Activated CD4-positive, CD25-positive, alpha-beta regulatory T cell (primary cell): ENCODE results near the gene MYD88.

Experiments
- DNase-seq, 4 experiments: peaks; one replicate each; lab custom pipeline; 2025; lab: John Stamatoyannopoulos, UW

The MYD88 gene

GRCh38 chr3:38138349-38139190 lies at the start of gene MYD88:
Gene MYD88, plus strand, starts transcription at chr3:38138661. Its CDS starts 40 bp downstream, at chr3:38138701.
- DNase-seq: peak; percentile 58 to 79 (median 72)

GRCh38 chr3:38089163-38089562 lies 49.3 kb upstream of the MYD88 start:
- no peak for DNase-seq

- no peak for DNase-seq
These were observed 48.0 kb upstream of the MYD88 start for GRCh38 chr3:38090453-38090852.

- DNase-seq: no peak
These were observed 43.5 kb upstream of the MYD88 start for GRCh38 chr3:38094999-38095398.

GRCh38 chr3:38095669-38096483 lies 42.6 kb upstream of the MYD88 start:
- DNase-seq: no peak

GRCh38 chr3:38097446-38098375 lies 40.8 kb upstream of the MYD88 start:
- DNase-seq: no peak

GRCh38 chr3:38098376-38098723 lies 40.1 kb upstream of the MYD88 start:
- DNase-seq: no peak

DNA sequence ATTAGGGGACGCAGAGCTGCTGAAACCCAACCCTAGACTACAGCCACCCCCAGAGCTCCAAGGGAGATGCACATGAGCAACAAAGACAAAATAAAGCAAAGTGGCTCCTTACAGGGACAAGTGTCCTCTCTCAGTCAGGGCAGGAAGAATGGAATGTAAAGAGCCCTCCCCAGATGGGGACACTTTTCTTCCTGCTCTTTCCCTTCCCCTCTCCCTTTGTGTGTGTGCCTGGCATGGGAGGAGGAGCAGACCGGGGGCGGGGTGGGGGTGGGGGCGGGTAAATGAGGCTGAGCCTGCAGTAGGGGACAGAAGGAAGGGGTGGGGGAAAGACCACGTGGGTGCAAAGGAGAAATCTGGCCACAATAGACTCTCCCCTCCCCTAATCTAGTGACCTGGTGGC lies 38.9 kb upstream of the MYD88 start:
- no peak for DNase-seq

GRCh38 chr3:38100498-38100897 lies 38.0 kb upstream of the MYD88 start:
- DNase-seq: no peak

- no peak for DNase-seq
These were observed 36.5 kb upstream of the MYD88 start for GRCh38 chr3:38101811-38102443.

- DNase-seq: no peak
These were observed 36.0 kb upstream of the MYD88 start for GRCh38 chr3:38102444-38102814.

DNA sequence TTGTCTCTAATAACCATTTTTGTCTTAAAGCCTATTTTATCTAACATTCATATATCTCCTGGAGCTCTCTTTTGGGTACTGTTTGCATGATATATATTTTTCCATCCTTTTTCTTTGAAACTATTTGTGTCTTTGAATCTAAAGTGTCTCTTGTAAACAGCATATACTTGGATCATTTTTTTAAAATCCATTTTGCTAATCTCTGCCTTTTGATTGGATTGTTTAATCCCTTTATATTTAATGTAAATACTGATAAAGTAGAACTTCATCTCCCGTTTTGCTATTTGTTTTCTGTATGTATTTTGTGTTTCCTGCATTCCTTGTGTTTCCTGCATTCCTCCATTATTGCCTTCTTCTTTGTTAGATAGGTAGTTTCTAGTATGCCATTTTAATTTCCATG lies 32.9 kb upstream of the MYD88 start:
- no peak for DNase-seq

- no peak for DNase-seq
These were observed 30.4 kb upstream of the MYD88 start for GRCh38 chr3:38107911-38108648.

- DNase-seq: no peak
These were observed 29.5 kb upstream of the MYD88 start for GRCh38 chr3:38108649-38109579.

DNA sequence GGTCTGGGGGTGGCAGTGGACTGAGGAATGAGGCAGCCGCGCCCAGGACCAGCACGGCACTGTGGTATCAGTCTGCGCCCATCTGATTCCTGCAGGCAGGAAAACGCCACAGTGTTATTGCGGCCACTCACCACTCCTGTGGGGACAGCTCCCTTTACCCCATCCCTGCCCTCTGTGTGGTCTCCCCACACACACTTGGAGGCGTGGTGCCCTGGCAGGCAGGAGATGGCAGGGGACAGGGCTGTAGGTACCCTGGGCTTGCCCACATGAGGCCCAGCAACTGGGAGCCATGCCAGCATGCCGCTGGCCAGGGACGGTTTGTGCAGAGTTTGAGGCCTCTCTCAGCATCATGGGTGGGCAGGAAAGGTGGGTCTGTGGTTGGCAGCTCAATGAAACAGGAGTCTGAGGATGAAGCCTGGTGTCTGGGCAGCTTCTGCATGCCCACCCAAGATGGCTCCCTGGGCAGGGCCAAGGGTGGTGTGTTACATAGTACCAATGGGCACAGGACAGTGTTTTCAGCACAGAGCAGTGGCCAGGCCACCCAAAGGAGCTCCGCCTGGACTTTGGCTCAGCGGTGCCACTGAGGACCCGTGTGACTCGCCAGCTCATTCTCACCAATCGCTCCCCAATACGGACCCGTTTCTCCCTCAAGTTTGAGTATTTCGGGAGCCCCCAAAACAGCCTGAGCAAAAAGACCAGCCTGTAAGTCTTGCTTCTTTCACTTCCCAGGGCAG lies 28.7 kb upstream of the MYD88 start:
- no peak for DNase-seq

- DNase-seq: no peak
These were observed 28.0 kb upstream of the MYD88 start for GRCh38 chr3:38110314-38111050.

DNA sequence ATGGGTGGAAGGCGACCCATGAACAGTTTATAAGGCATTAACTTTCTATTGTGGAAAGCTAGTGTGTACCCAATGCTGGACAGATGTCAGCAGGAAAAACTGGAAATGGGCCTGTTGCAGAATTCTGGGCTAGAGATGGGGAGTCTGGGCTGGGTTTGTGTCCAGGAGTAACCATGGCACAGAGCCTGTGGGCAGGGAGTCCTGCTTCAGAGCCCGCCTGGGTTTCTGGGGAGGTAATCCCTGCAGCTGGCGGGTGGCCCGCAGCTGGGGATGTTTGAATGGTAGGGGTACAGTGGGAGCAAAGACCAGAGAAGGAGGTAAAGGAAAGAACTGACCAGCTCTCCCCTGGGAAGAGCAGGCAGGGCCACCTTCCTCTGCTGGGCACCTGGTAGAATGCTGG lies 27.3 kb upstream of the MYD88 start:
- DNase-seq: no peak

DNA sequence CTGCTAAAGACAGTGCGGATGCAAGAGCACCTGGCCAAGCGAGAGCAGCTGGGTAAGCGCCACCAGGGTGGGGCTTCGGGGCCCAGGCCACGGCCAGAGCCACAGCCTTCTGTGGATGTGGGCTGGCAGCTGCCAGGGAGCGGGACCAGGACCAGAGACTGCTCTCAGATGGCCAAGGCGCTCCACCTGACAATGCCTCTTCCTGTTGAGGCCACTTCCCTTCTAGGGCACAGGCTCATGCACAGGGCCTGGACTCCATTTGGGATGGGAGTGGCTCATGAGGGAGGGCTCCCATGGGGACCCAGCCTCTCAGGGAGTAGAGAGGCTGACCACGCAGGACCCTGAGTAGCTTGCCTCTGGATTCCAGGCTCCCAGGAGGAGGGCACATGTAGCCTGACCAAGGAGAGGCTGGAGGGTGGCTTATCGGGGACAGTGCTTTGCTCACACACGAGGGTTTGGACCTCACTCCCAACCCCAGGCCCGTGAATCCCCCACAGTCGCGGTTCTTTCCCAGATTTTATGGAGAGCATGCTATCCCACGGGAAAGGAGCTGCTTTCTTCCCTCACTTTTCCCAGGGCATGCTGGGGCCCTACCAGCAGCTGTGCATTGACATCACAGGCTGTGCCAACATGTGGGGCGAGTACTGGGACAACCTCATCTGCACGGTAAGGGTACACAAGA lies 26.6 kb upstream of the MYD88 start:
- DNase-seq: no peak
